ENCODE measurements around the gene COX4I1. TPM values are rescaled to one million over a fixed set of nuclear protein-coding genes. Genes with fewer than 3 reads are reported as not detected.

Gene COX4I1
- total and polyA plus RNA-seq, 10 of the 15 experiments (the other 5 are each of a cell fraction or from before 2014, with no cell fraction given) = 480 to 1,889 (median 872) TPM

- BruUV-seq (replicated peaks) = no TSS peak
- ChIA-PET POLR2A (interaction anchor here (0.7 to 1.0 kb wide), 2 partner anchors 23 to 159 kb away, joined by 3 to 5 read pairs; no protein-coding TSS in a partner anchor), SMC1A (ENCODE audit: uncharacterized antibody, unreplicated experiment) (interaction anchor here (1.1 kb wide), 1 partner anchor 15 kb away, joined by 3 read pairs; no protein-coding TSS in a partner anchor), CTCF (interaction anchor here (0.7 kb wide), 1 partner anchor 355 kb away, joined by 3 read pairs; no protein-coding TSS in a partner anchor), RAD21 (ENCODE audit: unreplicated experiment) (interaction anchor here (0.9 kb wide), 1 partner anchor 58 kb away, joined by 4 read pairs; no protein-coding TSS in a partner anchor)
- H3K27me3 ChIP-seq (replicated peaks in 1 of 2; ENCODE audit: control insufficient read depth in 2 of 2, insufficient read depth in 2 of 2, low read length in 1 of 2) = no peaks in the 10 kb centered on the region
- H3K4me3 ChIP-seq = no peak overlapping the region
- ATAC-seq (no peak), FAIRE-seq (no peak), DNase-seq (ENCODE audit: low read depth, low spot score) (no peak)
- TF ChIP-seq NR2C1 (IDR thresholded peaks at IDR 0.05) = no peak
- TF ChIP-seq NBN (IDR thresholded peaks at IDR 0.05) = no peak
- TF ChIP-seq, protein P1, sequence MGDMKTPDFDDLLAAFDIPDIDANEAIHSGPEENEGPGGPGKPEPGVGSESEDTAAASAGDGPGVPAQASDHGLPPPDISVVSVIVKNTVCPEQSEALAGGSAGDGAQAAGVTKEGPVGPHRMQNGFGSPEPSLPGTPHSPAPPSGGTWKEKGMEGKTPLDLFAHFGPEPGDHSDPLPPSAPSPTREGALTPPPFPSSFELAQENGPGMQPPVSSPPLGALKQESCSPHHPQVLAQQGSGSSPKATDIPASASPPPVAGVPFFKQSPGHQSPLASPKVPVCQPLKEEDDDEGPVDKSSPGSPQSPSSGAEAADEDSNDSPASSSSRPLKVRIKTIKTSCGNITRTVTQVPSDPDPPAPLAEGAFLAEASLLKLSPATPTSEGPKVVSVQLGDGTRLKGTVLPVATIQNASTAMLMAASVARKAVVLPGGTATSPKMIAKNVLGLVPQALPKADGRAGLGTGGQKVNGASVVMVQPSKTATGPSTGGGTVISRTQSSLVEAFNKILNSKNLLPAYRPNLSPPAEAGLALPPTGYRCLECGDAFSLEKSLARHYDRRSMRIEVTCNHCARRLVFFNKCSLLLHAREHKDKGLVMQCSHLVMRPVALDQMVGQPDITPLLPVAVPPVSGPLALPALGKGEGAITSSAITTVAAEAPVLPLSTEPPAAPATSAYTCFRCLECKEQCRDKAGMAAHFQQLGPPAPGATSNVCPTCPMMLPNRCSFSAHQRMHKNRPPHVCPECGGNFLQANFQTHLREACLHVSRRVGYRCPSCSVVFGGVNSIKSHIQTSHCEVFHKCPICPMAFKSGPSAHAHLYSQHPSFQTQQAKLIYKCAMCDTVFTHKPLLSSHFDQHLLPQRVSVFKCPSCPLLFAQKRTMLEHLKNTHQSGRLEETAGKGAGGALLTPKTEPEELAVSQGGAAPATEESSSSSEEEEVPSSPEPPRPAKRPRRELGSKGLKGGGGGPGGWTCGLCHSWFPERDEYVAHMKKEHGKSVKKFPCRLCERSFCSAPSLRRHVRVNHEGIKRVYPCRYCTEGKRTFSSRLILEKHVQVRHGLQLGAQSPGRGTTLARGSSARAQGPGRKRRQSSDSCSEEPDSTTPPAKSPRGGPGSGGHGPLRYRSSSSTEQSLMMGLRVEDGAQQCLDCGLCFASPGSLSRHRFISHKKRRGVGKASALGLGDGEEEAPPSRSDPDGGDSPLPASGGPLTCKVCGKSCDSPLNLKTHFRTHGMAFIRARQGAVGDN (IDR thresholded peaks at IDR 0.05) = no peak
- TF ChIP-seq PKNOX1 (IDR thresholded peaks at IDR 0.05) = no peak
- no peak for TF ChIP-seq NRF1 (conservative IDR thresholded peaks at IDR 0.05; ENCODE audit: low read depth, low read length)
- no peak for TF ChIP-seq TAF1 (IDR thresholded peaks at IDR 0.05; ENCODE audit: borderline replicate concordance, low read depth, low read length)
- TF ChIP-seq SUZ12 (IDR thresholded peaks at IDR 0.05; ENCODE audit: unreplicated experiment) = no peak
- no peak for TF ChIP-seq CEBPB (IDR thresholded peaks at IDR 0.05; ENCODE audit: borderline replicate concordance in 1 of 2, low read depth in 2 of 2, low read length in 2 of 2)
- no peak for TF ChIP-seq FOXK2 (IDR thresholded peaks at IDR 0.05)
- no peak for TF ChIP-seq ZNF592 (IDR thresholded peaks at IDR 0.05)
- WGBS (ENCODE audit: insufficient coverage, insufficient replicate concordance, low lambda C conversion rate, missing lambda C conversion rate) = 77% methylated on average over 20 of the region's 20 CpGs
- H3K9ac ChIP-seq (ENCODE audit: control insufficient read depth, insufficient read depth, low read length) = no peak overlapping the region
- H2AFZ ChIP-seq (ENCODE audit: control insufficient read depth, low read depth, low read length) = no peak overlapping the region
- no peaks in the 10 kb centered on the region for H3K36me3 ChIP-seq (ENCODE audit: control insufficient read depth in 2 of 2, insufficient read depth in 2 of 2, low read length in 1 of 2)
- in situ Hi-C loops (cut with MboI) (no loop called here), intact Hi-C loops (cut with micrococcal nuclease; ENCODE audit: unreplicated experiment) (no loop called here)
- H3K9me3 ChIP-seq (replicated peaks; ENCODE audit: control insufficient read depth, insufficient read depth, low read length) = no peaks in the 10 kb centered on the region; the same call in 2 of the 3 replicates
- no peak overlapping the region for H3K4me2 ChIP-seq (ENCODE audit: control insufficient read depth, insufficient read depth)
- H3K79me2 ChIP-seq (ENCODE audit: control insufficient read depth, insufficient read depth, low read length) = no peaks in the 10 kb centered on the region
- H3K27ac ChIP-seq (ENCODE audit: control insufficient read depth, insufficient read depth) = no peak overlapping the region
- no peaks in the 10 kb centered on the region for H4K20me1 ChIP-seq (ENCODE audit: control insufficient read depth, insufficient read depth)
- H3K4me1 ChIP-seq (ENCODE audit: control insufficient read depth, insufficient read depth, low read length) = no peaks in the 10 kb centered on the region; the same call in 1 of the 2 replicates
Measured at GRCh38 chr16:85845266-85845665, 45.8 kb downstream of the COX4I1 start.

All from GM12878 (cell line).